Measurements from ENCODE around the gene ATP6V0C.
A peak's percentile ranks its signal among the peaks of the same experiment; 100 is the strongest.

ATP6V0C gene

DNA sequence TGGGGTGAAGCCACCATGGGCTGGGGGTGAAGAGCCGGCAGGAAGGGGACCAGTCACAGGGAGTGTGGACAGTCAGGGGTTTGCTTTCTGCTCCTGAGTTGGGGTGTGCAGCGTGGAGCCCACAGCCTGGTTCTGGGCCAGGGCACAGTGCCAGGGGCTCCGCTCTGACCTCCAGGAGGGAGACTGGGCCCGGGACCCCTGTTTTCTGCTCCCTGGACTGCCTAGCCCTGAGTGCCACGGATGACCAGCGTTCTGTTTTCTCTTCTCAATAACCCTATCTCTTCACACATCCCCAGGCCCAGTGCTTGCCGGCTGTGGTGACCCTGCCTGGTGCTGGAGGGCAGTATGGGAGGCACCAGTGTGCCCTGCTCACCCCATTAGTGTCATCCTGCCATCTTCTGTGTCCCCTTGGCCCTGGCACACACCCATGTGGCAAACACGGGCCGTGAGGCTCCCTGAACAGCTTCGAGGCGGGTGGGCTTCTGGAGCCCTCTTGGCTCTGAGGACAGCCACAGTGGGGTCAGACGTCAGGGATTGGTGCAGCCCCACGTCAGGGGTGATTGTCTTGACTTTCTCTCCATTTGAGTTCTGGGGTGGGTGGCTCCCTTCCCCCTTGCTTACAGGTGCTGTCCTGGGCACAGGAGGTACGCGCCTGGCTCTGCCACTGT, 16.3 kb downstream of the ATP6V0C start:
- DNase-seq, result no peak
- Histone ChIP-seq H3K4me2 (ENCODE audit: low read depth, low read length) (no peak overlapping the region), H3K4me3 (ENCODE audit: low read length) (no peak overlapping the region), H3K79me2 (ENCODE audit: low read length) (peaks cover 14% of the 10 kb centered on the region), H3K36me3 (replicated peaks; ENCODE audit: insufficient read depth, low read length) (no peaks in the 10 kb centered on the region), H3K4me1 (ENCODE audit: low read length) (peaks cover 9% of the 10 kb centered on the region), H3K27ac (ENCODE audit: low read length) (no peak overlapping the region), H3K9me3 (replicated peaks; ENCODE audit: insufficient read depth, low read length) (no peaks in the 10 kb centered on the region), H3K9me2 (replicated peaks; ENCODE audit: insufficient read depth, low read length) (no peaks in the 10 kb centered on the region), H3F3A (ENCODE audit: insufficient read depth, low read length) (peaks cover 20% of the 10 kb centered on the region), H3K9ac (ENCODE audit: low read length) (no peak overlapping the region), H4K20me1 (ENCODE audit: insufficient read depth, low read length) (no peaks in the 10 kb centered on the region), H2AFZ (ENCODE audit: low read length) (no peak overlapping the region), H3K27me3 (replicated peaks; ENCODE audit: insufficient read depth, low read length) (no peaks in the 10 kb centered on the region)
- TF ChIP-seq EZH2 (optimal IDR thresholded peaks at IDR 0.05; ENCODE audit: low read depth, low read length), result no peak
- TF ChIP-seq, protein P1, sequence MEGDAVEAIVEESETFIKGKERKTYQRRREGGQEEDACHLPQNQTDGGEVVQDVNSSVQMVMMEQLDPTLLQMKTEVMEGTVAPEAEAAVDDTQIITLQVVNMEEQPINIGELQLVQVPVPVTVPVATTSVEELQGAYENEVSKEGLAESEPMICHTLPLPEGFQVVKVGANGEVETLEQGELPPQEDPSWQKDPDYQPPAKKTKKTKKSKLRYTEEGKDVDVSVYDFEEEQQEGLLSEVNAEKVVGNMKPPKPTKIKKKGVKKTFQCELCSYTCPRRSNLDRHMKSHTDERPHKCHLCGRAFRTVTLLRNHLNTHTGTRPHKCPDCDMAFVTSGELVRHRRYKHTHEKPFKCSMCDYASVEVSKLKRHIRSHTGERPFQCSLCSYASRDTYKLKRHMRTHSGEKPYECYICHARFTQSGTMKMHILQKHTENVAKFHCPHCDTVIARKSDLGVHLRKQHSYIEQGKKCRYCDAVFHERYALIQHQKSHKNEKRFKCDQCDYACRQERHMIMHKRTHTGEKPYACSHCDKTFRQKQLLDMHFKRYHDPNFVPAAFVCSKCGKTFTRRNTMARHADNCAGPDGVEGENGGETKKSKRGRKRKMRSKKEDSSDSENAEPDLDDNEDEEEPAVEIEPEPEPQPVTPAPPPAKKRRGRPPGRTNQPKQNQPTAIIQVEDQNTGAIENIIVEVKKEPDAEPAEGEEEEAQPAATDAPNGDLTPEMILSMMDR (IDR thresholded peaks at IDR 0.05; ENCODE audit: low read length), result no peak
- TF ChIP-seq EZH2phosphoT487 (IDR thresholded peaks at IDR 0.05; ENCODE audit: low read length), result no peak

DNA sequence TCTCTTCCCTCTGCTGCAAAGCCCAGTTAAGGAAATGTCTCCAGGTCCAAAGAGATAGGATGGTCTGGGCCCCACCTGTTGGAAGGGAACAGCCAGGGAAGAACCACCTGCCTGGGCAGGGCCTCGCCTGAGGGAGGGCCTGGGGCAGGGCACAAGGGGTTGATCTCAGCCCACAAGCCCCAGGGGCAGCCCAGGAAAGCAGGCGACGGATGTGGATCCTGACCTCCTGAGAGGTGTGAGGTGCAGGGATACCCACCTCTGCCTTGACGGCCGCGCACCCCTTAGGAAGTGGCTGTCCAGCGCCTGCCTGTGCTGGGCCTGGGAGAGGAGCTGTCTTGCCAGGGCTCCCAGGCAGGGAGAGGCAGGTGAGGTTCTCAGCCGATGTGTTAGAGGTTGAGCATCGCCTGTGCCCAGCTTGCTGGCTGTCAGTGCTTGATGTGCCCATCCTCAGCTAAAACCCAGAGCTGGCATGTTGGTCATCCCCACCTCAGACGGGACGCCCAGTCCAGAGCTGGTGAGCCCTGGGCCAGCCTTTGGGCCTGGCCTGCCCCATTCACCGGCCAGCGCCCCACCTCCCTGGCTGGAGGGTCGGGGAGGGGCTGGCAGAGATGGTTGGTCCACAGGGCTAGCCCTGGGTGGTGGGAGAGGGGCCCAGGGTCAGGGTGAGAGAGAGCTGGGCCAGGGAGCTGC, 17.0 kb downstream of the ATP6V0C start:
- Histone ChIP-seq H3K36me3 (replicated peaks; ENCODE audit: insufficient read depth, low read length) (no peaks in the 10 kb centered on the region), H3K9me2 (replicated peaks; ENCODE audit: insufficient read depth, low read length) (no peaks in the 10 kb centered on the region), H3K27me3 (replicated peaks; ENCODE audit: insufficient read depth, low read length) (no peaks in the 10 kb centered on the region), H4K20me1 (ENCODE audit: insufficient read depth, low read length) (no peaks in the 10 kb centered on the region), H3K79me2 (ENCODE audit: low read length) (peaks cover 13% of the 10 kb centered on the region), H3K9ac (ENCODE audit: low read length) (peak overlapping the region; percentile 63), H3K4me1 (ENCODE audit: low read length) (peaks cover 9% of the 10 kb centered on the region), H3K9me3 (replicated peaks; ENCODE audit: insufficient read depth, low read length) (no peaks in the 10 kb centered on the region), H2AFZ (ENCODE audit: low read length) (no peak overlapping the region), H3K4me3 (ENCODE audit: low read length) (peak overlapping the region; percentile 52), H3K27ac (ENCODE audit: low read length) (peak overlapping the region; percentile 59; the same call in 1 of the 2 replicates), H3F3A (ENCODE audit: insufficient read depth, low read length) (peaks cover 20% of the 10 kb centered on the region), H3K4me2 (ENCODE audit: low read depth, low read length) (peak overlapping the region; percentile 79)
- TF ChIP-seq, protein P1 (IDR thresholded peaks at IDR 0.05; ENCODE audit: low read length), result no peak
- TF ChIP-seq EZH2phosphoT487 (IDR thresholded peaks at IDR 0.05; ENCODE audit: low read length) (no peak), EZH2 (optimal IDR thresholded peaks at IDR 0.05; ENCODE audit: low read depth, low read length) (no peak)
- no peak for DNase-seq

DNA sequence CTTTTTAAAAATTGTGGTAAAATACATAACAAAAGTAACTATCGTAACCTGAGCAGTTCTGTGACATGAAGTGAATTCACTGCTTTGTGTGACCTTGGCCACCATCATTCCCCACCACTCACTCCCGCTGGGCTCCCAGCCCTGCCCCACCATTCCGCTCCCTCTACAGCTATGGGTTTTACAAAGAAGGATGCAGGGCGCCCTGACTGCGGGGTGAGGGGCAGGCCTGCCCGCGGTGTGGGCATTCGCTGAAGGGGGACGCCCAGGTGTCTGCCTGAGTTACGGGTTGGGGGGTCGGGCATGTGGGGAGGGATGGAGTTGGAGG, 17.6 kb downstream of the ATP6V0C start, which contains the start of gene CEMP1:
CEMP1 (minus strand) TSS at position 38 of the 325 bp plus-strand sequence. CDS start 335 bp downstream, outside the sequence.
- no peak for TF ChIP-seq EZH2phosphoT487 (IDR thresholded peaks at IDR 0.05; ENCODE audit: low read length)
- no peak for TF ChIP-seq EZH2 (optimal IDR thresholded peaks at IDR 0.05; ENCODE audit: low read depth, low read length)
- TF ChIP-seq, protein P1 (IDR thresholded peaks at IDR 0.05; ENCODE audit: low read length), result no peak
- Histone ChIP-seq H3K9me2 (replicated peaks; ENCODE audit: insufficient read depth, low read length) (no peaks in the 10 kb centered on the region), H4K20me1 (ENCODE audit: insufficient read depth, low read length) (no peaks in the 10 kb centered on the region), H3K27ac (ENCODE audit: low read length) (peak within 1 kb of the TSS; percentile 84), H3K9me3 (replicated peaks; ENCODE audit: insufficient read depth, low read length) (no peaks in the 10 kb centered on the region), H2AFZ (ENCODE audit: low read length) (peak within 1 kb of the TSS; percentile 81), H3K4me1 (ENCODE audit: low read length) (peaks cover 9% of the 10 kb centered on the region), H3K36me3 (replicated peaks; ENCODE audit: insufficient read depth, low read length) (no peaks in the 10 kb centered on the region), H3K4me2 (ENCODE audit: low read depth, low read length) (peak within 1 kb of the TSS; percentile 79), H3F3A (ENCODE audit: insufficient read depth, low read length) (peaks cover 20% of the 10 kb centered on the region), H3K9ac (ENCODE audit: low read length) (peak within 1 kb of the TSS; percentile 80), H3K27me3 (replicated peaks; ENCODE audit: insufficient read depth, low read length) (no peaks in the 10 kb centered on the region), H3K4me3 (ENCODE audit: low read length) (peak within 1 kb of the TSS; percentile 70), H3K79me2 (ENCODE audit: low read length) (peaks cover 7% of the 10 kb centered on the region)
- no peak for DNase-seq

Data from MM.1S (cell line).